Trophoblast cell (in vitro differentiated cells and primary cell): ENCODE data around the gene SBNO2.

Experiments
- DNase-seq, 2 donors: peaks; one replicate each; pipeline ENCODE4 v3.0.0-alpha.2; 2016
- H2AFZ ChIP-seq: 2 replicates; pipeline ENCODE4 v1.6.1; 2013; ENCODE audit warnings: low read length, moderate library complexity, mild to moderate bottlenecking; ENCODE audit not compliant: insufficient read depth, poor library complexity
- H2AK5ac ChIP-seq: 2 replicates; pipeline ENCODE4 v1.6.1; 2013; ENCODE audit warnings: mild to moderate bottlenecking, low read length
- H2BK120ac ChIP-seq: 2 replicates; pipeline ENCODE4 v1.6.1; 2013; ENCODE audit warnings: low read length, mild to moderate bottlenecking, moderate library complexity; ENCODE audit not compliant: insufficient read depth, poor library complexity
- H2BK12ac ChIP-seq: 2 replicates; pipeline ENCODE4 v1.6.1; 2013; ENCODE audit warnings: mild to moderate bottlenecking, low read length, moderate library complexity
- H2BK5ac ChIP-seq: 2 replicates; pipeline ENCODE4 v1.6.1; 2013; ENCODE audit warnings: low read length, low read depth, moderate library complexity, mild to moderate bottlenecking; ENCODE audit not compliant: poor library complexity
- H3K14ac ChIP-seq: 2 replicates; pipeline ENCODE4 v1.6.1; 2013; ENCODE audit warnings: mild to moderate bottlenecking, low read length
- H3K18ac ChIP-seq: 2 replicates; pipeline ENCODE4 v1.6.1; 2013; ENCODE audit warnings: mild to moderate bottlenecking, low read length
- H3K23ac ChIP-seq: 2 replicates; pipeline ENCODE4 v1.6.1; 2013; ENCODE audit warnings: low read length
- H3K27ac ChIP-seq: 2 replicates; pipeline ENCODE4 v1.5.1; 2013; ENCODE audit warnings: low read depth, mild to moderate bottlenecking, inconsistent platforms, low read length, moderate library complexity
- H3K27me3 ChIP-seq: 2 replicates; pipeline ENCODE4 v1.6.1; 2013; ENCODE audit warnings: inconsistent platforms, mild to moderate bottlenecking, low read length, moderate library complexity; ENCODE audit not compliant: insufficient read depth
- H3K36me3 ChIP-seq, 2 experiments: 1 replicate in 1 of 2; 2 replicates in 1 of 2; pipeline ENCODE4 v1.6.1; 2013; ENCODE audit warnings: low read length in 2 of 2, mild to moderate bottlenecking in 2 of 2, moderate library complexity in 1 of 2; ENCODE audit not compliant: insufficient read depth in 2 of 2, control insufficient read depth in 1 of 2
- H3K4ac ChIP-seq: 2 replicates; pipeline ENCODE4 v1.6.1; 2013; ENCODE audit warnings: low read depth, mild to moderate bottlenecking, low read length, moderate library complexity
- H3K4me1 ChIP-seq, 2 experiments: 1 replicate in 1 of 2; 2 replicates in 1 of 2; pipeline ENCODE4 v1.6.1; 2013; ENCODE audit warnings: low read length in 2 of 2, mild to moderate bottlenecking in 2 of 2, moderate library complexity in 1 of 2; ENCODE audit not compliant: insufficient read depth in 2 of 2, control insufficient read depth in 1 of 2
- H3K4me2 ChIP-seq: 2 replicates; pipeline ENCODE4 v1.6.1; 2013; ENCODE audit warnings: inconsistent platforms, mild to moderate bottlenecking, low read length, moderate library complexity
- H3K4me3 ChIP-seq: 2 replicates; pipeline ENCODE4 v1.5.1; 2013; ENCODE audit warnings: mild to moderate bottlenecking, low read depth, low read length, inconsistent platforms
- H3K79me1 ChIP-seq: one replicate; pipeline ENCODE4 v1.6.1; 2013; ENCODE audit warnings: low read length
- H3K79me2 ChIP-seq: 2 replicates; pipeline ENCODE4 v1.6.1; 2013; ENCODE audit warnings: low read length, mild to moderate bottlenecking; ENCODE audit not compliant: control insufficient read depth, insufficient read depth, poor library complexity
- H3K9ac ChIP-seq: 2 replicates; pipeline ENCODE4 v1.6.1; 2013; ENCODE audit warnings: mild to moderate bottlenecking, low read length
- H3K9me3 ChIP-seq: 2 replicates; pipeline ENCODE4 v1.6.1; 2013; ENCODE audit warnings: low read depth, mild to moderate bottlenecking, control low read depth, inconsistent platforms, low read length; ENCODE audit not compliant: insufficient read depth
- H4K12ac ChIP-seq: 2 replicates; pipeline ENCODE4 v1.6.1; 2013; ENCODE audit warnings: low read depth, mild to moderate bottlenecking, low read length, moderate library complexity
- H4K8ac ChIP-seq: 2 replicates; pipeline ENCODE4 v1.6.1; 2013; ENCODE audit warnings: low read depth, mild to moderate bottlenecking, low read length, moderate library complexity
- H4K91ac ChIP-seq: one replicate; pipeline ENCODE4 v1.6.1; 2013; ENCODE audit warnings: low read depth, mild to moderate bottlenecking, low read length, moderate library complexity
- WGBS: extraction: QIAGEN DNeasy Blood & Tissue Kit; methylation state at CpG from one replicate; pipeline ENCODE4 v1.1.7; 2013; ENCODE audit warnings: missing lambda C conversion rate; ENCODE audit not compliant: insufficient read length, insufficient coverage; ENCODE audit errors: extremely low coverage; 5-methylcytosine and 5-hydroxymethylcytosine counted together

Gene SBNO2

GRCh38 chr19:1072371-1073015 is 101.6 kb downstream of the SBNO2 start:
- no CpG with 5 or more reads among the region's 11 CpGs for WGBS
- H3K14ac ChIP-seq, result no peak overlapping the region
- no peak overlapping the region for H3K4ac ChIP-seq
- no peak overlapping the region for H3K4me2 ChIP-seq
- no peak overlapping the region for H4K12ac ChIP-seq
- H3K36me3 ChIP-seq, result no peaks in the 10 kb centered on the region
- H2BK5ac ChIP-seq, result no peak overlapping the region
- H3K4me3 ChIP-seq, result no peak overlapping the region
- H4K91ac ChIP-seq, result no peak overlapping the region
- H3K9me3 ChIP-seq, result peaks cover 2% of the 10 kb centered on the region
- no peak overlapping the region for H2BK120ac ChIP-seq
- no peak overlapping the region for H2AFZ ChIP-seq
- no peak overlapping the region for H2BK12ac ChIP-seq
- H3K4me1 ChIP-seq, result peaks cover 7 to 8% of the 10 kb centered on the region in 2 experiments
- H3K79me1 ChIP-seq, result no peaks in the 10 kb centered on the region
- H3K23ac ChIP-seq, result no peak overlapping the region
- no peak overlapping the region for H3K9ac ChIP-seq
- no peak overlapping the region for H2AK5ac ChIP-seq
- H3K18ac ChIP-seq, result no peak overlapping the region
- H4K8ac ChIP-seq, result no peak overlapping the region
- H3K27me3 ChIP-seq, result peaks cover 11% of the 10 kb centered on the region
- no peak overlapping the region for H3K27ac ChIP-seq
- no peak for DNase-seq
- no peaks in the 10 kb centered on the region for H3K79me2 ChIP-seq

- H3K14ac ChIP-seq, result no peak overlapping the region
- H4K12ac ChIP-seq, result no peak overlapping the region
- H3K4me3 ChIP-seq, result peak overlapping the region; percentile 30
- peak overlapping the region; percentile 55 for H3K4me2 ChIP-seq
- H3K9ac ChIP-seq, result no peak overlapping the region
- H3K4me1 ChIP-seq, result peaks cover 19 to 22% of the 10 kb centered on the region in 2 experiments
- H3K79me1 ChIP-seq, result peaks cover 7% of the 10 kb centered on the region
- no peak overlapping the region for H2AK5ac ChIP-seq
- no peak overlapping the region for H2AFZ ChIP-seq
- H3K4ac ChIP-seq, result no peak overlapping the region
- no peaks in the 10 kb centered on the region for H3K36me3 ChIP-seq
- H3K23ac ChIP-seq, result no peak overlapping the region
- H3K27me3 ChIP-seq, result peaks cover 11% of the 10 kb centered on the region
- no peak overlapping the region for H2BK120ac ChIP-seq
- no peaks in the 10 kb centered on the region for H3K79me2 ChIP-seq
- DNase-seq, result no peak
- H4K8ac ChIP-seq, result no peak overlapping the region
- no peak overlapping the region for H3K27ac ChIP-seq
- no peak overlapping the region for H2BK5ac ChIP-seq
- H3K9me3 ChIP-seq, result peaks cover 2% of the 10 kb centered on the region
- WGBS, result no CpG with 5 or more reads among the region's 99 CpGs
- no peak overlapping the region for H4K91ac ChIP-seq
- no peak overlapping the region for H2BK12ac ChIP-seq
- H3K18ac ChIP-seq, result no peak overlapping the region
These were observed 102.9 kb downstream of the SBNO2 start for GRCh38 chr19:1070931-1071791.

DNA sequence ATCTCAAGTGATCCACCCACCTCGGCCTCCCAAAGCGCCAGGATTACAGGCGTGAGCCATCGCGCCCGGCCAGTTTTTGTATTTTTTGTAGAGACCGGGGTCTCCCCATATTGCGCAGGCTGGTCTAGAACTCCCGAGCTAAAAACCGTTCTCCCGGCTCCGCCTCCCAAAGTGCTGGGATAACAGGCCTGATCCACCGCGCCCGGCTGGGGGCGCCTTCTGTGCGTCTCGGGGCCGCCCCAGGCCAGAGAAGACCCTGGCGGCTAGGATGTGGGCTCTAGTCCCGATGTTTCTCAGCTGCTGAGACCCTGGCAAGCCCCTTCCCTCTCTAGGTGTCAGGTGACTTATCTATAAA is 103.5 kb downstream of the SBNO2 start:
- Histone ChIP-seq H2BK12ac (no peak overlapping the region), H3K18ac (no peak overlapping the region), H3K4ac (no peak overlapping the region), H3K4me3 (no peak overlapping the region), H2BK120ac (no peak overlapping the region), H2AFZ (no peak overlapping the region), H3K4me1 (peaks cover 24 to 27% of the 10 kb centered on the region in 2 experiments), H3K4me2 (peak overlapping the region; percentile 55), H3K79me1 (peaks cover 10% of the 10 kb centered on the region), H3K27me3 (peaks cover 11% of the 10 kb centered on the region), H4K12ac (no peak overlapping the region), H3K23ac (no peak overlapping the region), H3K79me2 (no peaks in the 10 kb centered on the region), H2BK5ac (no peak overlapping the region), H3K27ac (no peak overlapping the region), H3K9ac (no peak overlapping the region), H3K9me3 (peaks cover 2% of the 10 kb centered on the region), H3K36me3 (no peaks in the 10 kb centered on the region), H2AK5ac (no peak overlapping the region), H4K91ac (no peak overlapping the region), H4K8ac (no peak overlapping the region), H3K14ac (no peak overlapping the region)
- DNase-seq, result no peak
- no CpG with 5 or more reads among the region's 21 CpGs for WGBS

- Histone ChIP-seq H2BK120ac (no peak overlapping the region), H3K4me1 (peaks cover 34 to 36% of the 10 kb centered on the region in 2 experiments)
- WGBS, result no CpG with 5 or more reads among the region's 25 CpGs
These were observed 104.9 kb downstream of the SBNO2 start for GRCh38 chr19:1069009-1069779.

More at GRCh38 chr19:1069009-1069779, 104.9 kb downstream of the SBNO2 start:
- H3K4ac ChIP-seq, result no peak overlapping the region
- H3K4me2 ChIP-seq, result no peak overlapping the region
- no peaks in the 10 kb centered on the region for H3K36me3 ChIP-seq
- no peak overlapping the region for H3K27ac ChIP-seq
- peaks cover 2% of the 10 kb centered on the region for H3K9me3 ChIP-seq
- H3K14ac ChIP-seq, result no peak overlapping the region
- no peak overlapping the region for H4K91ac ChIP-seq
- no peak overlapping the region for H2AK5ac ChIP-seq
- H3K9ac ChIP-seq, result no peak overlapping the region
- H2BK12ac ChIP-seq, result no peak overlapping the region
- peak in 1 of 2 donors; percentile 36 for DNase-seq
- no peak overlapping the region for H3K23ac ChIP-seq
- no peak overlapping the region for H4K12ac ChIP-seq
- H2AFZ ChIP-seq, result no peak overlapping the region
- H4K8ac ChIP-seq, result no peak overlapping the region
- no peak overlapping the region for H3K18ac ChIP-seq
- H3K27me3 ChIP-seq, result peaks cover 11% of the 10 kb centered on the region
- no peak overlapping the region for H3K4me3 ChIP-seq
- H3K79me1 ChIP-seq, result peaks cover 18% of the 10 kb centered on the region
- H3K79me2 ChIP-seq, result no peaks in the 10 kb centered on the region
- H2BK5ac ChIP-seq, result no peak overlapping the region
